Ramos (cell line): Measurements from ENCODE around the gene RHOB.
"Not testable (repeated sequence)": the region's sequence is repeated elsewhere in the genome, so short reads cannot be mapped to it uniquely, and the experiment has no call there.

Source experiments
- in situ Hi-C: fragments of 300-500 bp; cut with MboI; formaldehyde crosslinking; loops from one replicate; pipeline ENCODE4 v1.14.3; 2022; ENCODE audit warnings: low sequenced_read_pairs; ENCODE audit not compliant: unreplicated experiment

Gene RHOB

DNA sequence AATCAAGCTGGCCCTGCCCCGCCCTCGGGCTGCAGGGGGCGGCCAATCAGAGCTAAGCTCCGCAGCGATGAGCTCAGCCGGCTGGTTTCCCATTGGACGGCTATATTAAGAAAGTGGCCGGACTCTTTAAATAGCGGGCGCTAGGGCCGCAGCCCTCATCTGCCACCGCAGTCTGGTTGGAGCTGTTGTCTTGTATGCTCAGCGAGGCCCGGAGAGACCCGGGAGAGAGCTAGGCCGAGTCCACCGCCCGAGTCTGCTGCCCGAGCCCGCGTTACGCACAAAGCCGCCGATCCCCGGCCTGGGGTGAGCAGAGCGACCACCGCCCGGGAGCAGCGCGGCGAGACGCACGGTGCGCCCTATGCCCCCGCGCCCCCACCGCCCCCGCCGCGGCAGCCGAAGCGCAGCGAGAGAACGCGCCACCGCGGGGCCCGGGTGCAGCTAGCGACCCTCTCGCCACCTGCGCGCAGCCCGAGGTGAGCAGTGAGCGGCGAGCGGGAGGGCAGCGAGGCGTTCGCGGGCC lies at the start of gene RHOB:
TSS of gene RHOB (plus strand) at position 158 of the 520 bp plus-strand sequence. CDS start 392 bp downstream, outside the sequence.
- in situ Hi-C loops = no loop called here

DNA sequence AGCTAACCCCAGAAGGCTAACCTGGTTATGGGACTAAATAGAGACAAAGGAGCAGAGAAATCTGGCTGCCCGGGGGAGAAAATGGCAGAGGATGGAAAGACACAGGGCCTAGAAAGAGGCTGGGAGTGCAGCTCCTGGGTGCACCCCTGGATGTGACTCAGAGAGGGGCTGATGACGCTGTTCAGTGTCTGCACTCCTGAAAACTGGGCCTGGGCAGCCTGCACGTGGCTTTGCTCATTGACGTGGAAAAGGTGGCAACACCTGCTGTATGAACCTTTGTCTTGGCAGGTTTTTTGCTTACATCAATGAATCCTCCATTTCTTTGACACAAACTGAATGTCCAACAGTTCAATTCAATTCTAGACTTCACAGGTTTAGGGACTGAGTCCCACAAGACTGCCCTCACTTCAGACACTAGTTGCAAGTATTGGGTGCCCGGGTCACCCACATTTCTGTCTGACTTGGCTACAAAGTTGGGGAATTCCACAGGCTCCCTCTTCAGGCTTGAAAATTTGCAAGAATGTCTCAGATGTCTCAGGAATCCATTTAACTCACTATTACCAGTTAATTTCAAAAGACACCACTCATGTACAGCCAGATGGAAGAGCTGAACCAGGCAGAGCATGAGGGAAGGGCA lies 48.9 kb upstream of the RHOB start:
- in situ Hi-C loops = no loop called here

DNA sequence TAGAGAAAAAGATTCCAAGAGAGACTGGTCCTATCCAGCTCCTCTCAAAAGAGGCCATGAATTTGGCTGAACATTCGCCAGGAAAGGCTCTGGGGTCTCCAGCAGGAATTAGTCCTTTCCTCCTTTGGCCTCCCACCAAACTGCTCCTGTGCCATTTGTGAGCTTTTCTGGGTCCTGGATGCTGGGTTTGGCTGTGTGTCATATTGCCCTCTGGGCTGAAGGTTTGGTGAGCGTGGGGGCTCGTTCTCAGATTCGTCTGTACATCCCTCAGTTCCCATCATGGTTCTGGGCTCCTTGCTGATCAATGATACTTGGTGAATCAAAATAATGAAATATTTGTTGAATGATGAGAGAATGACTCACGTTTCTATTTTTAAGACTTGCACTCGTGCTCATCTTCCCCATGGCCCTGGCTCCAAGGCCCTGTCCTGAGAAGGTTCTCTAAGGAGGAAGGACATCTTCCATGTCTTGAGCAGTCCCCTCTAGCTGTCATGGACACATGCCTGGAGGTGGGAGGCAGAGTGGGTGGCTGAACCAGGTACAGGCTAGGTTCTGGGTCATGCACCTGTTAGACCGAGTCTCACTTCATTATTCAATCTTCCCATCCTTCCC lies 47.8 kb upstream of the RHOB start:
- in situ Hi-C loops = no loop called here

DNA sequence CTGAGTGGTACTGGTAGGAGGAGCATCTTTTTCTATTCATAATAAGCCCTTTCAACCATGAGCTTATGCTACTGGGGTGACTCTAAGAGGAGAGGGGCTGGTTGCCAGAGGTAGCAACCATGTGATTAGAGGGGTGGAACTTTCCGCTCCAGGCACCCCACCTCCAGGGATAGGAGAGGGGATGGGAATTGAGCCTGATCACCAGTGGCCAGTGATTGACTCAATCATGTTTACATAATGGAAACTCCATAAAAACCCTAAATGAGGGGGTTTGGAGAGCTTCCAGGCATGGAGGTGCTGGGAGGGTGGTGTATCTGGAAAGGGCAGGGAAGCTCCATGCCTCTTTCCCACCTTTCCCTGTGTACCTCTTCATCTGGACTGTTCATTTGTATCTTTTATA lies 46.6 kb upstream of the RHOB start:
- in situ Hi-C loops = no loop called here

DNA sequence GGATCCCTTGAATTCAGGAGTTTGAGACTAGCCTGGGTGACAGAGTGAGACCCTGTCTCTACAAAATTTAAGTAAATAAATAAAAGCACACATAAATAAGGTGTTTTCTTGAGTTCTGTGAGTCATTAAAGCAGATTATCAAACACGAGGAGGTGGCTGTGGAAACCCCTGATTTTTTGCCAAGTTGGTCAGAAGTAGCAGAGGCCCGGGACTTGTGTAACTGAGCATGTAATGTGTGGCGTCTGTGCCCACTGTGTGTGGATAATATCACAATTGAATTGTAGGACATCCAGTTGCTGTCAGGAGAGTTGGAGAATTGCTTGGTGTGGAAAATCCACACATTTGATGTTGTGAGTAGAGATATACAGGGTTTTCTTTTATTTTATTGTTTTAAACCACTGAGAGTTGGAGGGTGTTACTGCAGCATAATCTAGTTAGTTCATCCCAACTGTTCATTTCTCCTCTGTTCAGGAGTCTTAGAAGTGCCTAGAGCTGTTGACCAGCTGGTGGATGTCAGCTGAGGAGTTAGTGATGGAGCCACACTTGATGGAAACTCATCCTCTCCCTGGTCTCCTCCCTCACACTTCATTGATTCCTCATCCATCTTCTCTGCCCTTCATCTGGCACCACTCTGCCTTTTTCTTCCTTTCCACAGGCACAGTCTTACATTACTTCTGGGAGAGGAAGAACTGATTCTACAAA lies 45.9 kb upstream of the RHOB start:
- in situ Hi-C loops = no loop called here

DNA sequence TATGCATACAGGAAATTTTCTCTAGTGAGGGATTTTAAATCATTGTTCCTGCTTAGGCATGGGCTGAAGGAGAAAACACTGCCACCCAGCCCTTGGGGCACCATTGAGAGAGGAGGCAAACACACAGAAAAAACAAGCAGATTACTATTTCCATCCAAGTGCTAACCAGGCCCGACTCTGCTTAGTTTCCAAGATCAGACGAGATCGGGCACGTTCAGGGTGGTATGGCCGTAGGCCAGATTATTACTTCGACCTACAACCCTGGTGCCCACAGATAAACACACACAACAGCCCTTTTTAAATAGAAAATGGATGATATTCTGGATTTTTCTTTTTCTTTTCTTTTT lies 45.4 kb upstream of the RHOB start:
- in situ Hi-C loops = no loop called here

DNA sequence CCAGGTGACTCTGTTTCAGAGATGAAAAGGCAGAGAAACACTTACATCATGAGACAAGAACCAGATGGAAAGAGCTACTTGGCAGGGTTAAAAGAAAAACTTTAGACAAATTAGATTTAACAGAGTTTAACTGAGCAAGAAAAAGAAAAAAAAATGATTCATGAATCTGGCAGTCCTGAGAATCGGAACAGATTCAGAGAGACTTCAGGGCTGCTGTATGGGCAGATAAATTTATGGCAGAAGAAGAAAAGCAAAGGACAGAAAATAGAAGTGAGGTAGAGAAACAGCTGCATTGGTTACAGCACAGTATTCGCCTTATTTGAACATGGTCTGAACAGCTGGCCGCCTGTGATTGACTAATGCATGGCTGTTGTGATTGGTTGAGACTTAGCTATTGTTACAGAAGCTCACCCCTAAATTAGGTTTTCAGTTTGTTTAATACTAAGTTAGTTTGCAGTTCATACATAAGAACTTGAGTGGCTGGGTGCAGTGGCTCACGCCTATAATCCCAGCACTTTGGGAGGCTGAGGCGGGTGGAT lies 43.0 kb upstream of the RHOB start:
- in situ Hi-C loops = no loop called here

DNA sequence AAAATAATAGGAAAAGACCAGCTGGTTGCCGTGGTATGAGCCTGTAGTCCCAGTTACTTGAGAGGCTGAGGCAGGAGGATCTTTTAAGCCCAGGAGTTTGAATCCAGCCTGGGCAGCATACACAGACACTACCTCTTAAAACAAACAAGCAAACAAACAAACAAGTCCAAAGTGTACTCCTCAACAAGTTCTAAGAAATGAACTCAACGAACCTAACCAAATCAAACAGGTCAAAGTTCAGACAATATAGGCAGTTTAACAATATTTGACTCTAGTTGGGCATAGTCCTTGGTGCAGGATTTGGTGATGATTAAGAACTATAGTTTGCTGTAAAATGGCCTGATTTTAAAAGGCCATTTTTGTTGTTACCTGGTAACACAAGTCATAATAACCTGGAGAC lies 41.9 kb upstream of the RHOB start:
- in situ Hi-C loops = no loop called here

DNA sequence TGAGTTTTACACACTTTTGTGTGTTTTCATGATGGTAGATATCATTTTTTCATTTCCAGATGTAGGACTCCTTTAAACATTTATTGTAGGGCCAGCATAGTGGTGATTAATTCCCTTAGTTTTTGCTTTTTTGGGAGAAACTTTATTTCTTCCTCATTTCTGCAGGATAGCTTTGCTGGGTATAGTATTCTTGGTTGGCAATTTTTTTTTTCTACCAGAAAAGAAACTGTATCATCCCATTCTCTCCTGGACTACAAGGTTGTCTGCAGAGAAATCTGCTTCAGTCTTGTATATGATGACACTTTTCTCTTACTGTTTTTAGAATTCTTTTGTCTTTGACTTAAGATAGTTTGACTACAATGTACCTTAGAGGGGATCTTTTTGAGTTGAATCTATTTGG lies 37.8 kb upstream of the RHOB start:
- in situ Hi-C loops = no loop called here

DNA sequence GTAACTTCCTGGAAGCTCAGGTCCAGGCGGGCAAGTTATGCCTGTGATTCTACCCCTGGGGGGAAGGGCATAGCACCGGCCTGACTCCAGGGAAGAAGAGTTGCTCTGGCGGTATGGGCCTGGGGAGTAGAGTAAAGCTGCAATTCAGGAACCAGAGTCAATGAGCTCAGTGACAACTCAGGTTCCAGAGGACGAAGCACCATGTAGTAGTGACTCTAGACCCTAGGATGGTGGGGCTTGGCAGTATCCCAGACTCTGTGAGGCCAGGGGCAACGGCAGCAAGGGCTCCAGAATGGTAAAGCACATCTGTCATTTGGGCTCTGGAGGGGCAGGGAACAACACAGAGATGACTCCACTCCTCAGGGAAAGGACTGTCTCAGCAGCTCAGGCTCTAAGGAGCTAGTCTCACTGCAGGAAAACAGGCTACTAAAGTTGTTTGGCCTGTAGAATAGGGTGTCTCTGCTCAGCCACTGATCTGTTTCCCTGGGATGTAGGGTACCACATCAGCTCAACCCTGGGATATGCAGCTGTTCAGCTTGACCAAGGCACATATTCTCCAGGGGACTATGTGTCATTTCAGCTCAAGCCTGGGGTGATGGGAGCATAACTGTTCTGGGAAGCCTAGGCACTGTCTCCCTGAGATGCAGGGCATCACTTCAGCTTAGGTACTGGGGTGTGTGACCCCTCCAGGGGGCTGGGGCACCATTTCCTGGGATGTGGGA lies 36.2 kb upstream of the RHOB start:
- in situ Hi-C loops = no loop called here

DNA sequence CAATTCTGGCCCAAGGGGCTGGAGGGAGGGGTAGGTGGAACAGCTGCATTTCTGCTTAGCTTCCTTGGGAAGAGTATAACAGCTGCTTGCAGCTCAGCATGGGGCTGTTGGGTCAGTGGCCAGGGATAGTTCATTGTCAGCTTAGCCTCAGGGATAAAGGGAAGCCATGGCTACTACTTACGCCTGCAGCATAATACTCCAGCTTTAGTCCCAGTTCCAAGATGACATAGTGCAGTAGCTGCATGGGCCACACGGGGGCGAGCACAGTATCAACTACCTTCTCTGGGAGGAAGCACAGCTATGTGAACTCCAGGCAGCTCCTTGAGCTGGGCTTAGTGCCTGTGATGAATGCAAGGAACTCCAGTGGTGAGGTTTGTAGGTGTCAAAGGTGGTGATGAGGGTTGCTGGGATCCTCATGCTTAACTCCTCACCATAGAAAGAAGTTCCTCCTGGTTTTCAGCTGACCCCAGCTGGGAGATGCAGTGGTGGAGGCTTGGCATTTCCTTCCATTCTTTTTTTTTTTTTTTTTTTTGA lies 35.4 kb upstream of the RHOB start:
- in situ Hi-C loops = no loop called here

DNA sequence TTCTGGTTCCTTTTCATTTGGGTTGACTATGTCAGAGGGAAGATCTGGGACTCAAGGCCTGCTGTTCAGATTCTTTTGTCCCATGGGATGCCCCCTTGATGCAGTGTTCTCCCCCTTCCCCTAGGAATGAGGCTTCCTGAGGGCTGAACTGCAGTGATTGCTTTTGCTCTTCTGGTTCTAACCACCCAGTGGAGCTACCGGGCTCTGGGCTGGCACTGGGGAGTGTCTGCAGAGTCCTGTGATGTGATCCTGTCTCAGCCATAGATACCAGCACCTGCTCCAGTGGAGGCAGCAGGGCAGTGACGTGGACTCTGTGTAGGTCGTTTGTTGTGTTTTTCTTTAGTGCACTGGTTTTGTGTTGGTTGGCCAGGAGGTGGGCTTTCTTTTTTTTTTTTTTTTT lies 32.1 kb upstream of the RHOB start:
- in situ Hi-C loops = no loop called here

DNA sequence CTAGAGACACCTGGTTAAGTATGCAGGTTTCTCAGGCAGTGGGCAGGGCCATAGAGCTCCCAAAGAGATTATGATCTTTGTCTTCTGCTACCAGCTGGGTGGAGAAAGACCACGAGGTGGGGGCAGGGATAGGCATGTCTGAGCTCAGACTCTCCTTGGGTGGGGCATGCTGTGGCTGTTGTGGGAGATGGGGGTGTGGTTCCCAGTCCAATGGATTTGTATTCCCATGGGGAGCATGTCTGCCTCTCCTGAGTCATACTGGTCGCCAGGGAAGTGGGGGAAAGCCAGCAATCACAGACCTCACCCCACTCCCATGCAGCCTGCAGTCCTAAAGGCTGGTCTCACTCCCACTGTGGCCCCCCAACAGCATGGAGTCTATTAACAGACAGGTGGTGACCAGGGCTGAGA lies 31.4 kb upstream of the RHOB start:
- in situ Hi-C loops = no loop called here

DNA sequence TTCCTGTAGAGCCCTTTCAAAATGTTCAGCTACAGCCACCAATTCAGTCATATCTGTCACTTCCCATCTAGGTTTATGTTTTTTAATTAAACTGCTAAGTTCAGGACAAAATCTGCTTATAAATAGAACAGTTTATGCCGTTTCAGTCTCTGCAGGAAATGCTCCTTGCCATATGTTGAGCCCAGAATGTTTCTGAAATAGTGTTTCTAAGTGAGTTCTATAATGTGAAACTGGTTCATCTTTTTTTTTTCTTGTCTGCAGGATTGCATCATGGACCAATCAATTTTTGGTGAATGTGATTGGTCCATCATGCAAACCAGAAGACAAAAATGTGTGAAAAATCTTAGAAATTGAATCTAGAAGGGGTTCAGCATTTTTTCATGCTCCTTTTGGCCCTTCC lies 30.2 kb upstream of the RHOB start:
- in situ Hi-C loops = no loop called here

DNA sequence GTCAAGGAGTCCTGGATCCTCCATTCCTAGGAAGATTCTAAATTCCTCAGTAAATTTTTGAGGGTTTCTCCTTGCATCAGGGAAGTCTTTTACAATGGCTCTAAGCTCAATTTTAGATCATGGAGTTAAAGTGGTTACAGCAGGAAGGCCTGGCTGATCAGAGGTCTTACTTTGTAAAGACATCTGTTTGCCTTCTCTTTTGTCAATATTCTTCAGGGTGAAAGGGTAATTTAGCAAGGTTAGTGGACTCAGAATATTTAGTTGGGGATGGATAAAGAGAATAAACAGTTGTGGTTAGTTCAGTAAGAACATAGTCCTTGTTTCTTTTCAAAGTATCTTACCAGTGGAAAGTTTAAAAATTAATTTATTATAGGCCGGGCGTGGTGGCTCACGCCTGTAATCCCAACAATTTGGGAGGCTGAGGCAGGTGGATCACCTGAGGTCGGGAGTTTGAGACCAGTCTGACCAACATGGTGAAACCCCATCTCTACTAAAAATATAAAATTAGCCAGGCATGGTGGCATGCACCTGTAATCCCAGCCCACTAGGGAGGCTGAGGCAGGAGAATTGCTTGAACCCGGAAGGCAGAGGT lies 29.5 kb upstream of the RHOB start:
- in situ Hi-C loops = not testable (repeated sequence)

DNA sequence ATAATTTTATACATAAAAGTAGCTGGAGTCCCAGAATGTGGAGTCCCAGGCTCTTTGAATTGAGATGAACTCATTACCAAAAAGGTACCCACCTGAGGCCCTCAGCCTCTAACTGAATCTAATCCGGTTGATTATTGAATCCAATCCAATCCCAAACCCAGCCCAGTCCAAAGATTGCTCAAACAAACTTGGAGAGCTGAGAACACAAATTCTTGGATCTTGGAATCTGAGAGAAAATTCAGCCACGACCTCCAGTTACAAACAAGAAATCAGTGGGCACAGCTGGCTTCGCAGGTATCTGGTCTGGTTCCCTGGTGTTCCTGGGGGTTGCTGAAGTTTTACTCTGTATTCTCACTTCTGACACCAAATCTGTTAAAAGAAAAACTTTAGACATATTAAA lies 28.4 kb upstream of the RHOB start:
- in situ Hi-C loops = no loop called here

DNA sequence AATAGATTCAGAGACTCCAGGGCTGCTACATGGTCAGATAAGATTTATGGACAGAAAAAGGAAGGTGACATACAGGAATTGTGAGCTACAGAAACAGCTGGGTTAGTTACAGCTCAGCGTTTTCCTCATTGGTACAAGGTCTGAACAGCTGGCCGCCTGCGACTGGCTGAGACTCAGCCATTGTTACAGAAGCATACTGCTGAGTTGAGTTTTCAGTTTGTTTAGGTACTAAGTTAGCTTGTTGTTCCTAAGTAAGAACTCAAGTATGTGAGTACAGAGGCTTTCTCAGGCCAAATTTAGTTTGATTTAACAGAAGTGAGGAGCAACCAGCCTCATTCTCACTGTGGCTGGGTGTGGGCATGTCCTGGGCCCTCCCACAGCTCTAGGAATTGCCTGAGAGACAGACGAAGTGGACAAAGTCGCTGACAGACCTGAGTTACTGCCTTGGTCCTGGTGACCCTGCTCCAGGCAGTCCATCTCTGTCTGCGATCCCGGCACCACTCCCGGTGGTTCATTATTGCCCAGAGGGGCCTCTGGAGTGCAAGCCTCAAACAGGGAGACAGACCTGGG lies 27.8 kb upstream of the RHOB start:
- in situ Hi-C loops = no loop called here

DNA sequence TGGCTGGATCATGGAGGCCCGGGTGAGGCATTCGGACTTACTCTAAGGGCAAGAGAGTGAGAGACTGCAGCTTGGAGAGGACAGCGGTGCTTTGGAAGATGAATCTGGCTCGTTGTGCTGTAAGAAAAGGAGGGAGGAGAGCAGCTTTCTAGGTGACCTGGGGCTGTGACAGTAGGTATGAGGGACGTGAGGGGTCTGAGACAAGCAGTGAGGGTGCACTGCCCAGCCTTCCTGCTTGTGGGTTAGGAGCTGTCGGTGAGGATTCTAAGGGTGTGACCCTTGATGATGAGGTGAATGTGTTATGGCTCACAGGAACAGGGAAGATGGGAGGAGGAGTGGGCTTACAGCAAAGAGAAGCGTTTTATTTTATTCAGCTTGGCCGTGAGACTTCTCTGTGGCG lies 27.1 kb upstream of the RHOB start:
- in situ Hi-C loops = no loop called here

DNA sequence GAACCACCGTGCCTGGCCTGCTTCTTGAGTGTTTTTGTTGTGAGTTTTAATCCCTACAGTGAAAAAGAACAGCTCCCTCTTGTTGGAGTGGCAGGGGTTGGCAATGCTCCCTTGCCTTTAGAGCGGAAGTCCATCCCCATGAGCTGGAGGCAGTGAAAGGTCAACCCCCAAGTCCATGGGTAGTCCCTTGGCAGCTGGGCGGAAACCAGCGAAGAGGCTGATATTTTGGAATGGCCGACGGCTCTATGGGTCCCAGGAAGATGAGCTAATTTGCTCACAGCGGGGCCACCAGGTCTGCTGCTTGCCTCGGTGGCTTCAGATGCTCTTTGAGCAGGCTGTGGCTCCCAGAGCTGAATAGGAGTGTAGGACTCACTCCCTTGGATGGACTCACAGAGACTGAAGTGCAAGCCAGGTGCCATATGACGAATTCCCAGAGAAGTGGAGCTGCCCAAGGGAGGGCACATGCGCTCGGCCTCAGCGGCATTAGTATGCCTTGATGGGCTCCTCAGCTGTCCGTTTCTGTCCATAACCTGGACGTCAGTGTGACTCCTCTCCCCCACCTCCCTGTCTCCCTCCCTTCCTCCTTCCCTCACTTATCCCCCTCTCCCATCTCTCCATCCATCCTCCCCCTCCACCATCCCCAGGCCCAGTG lies 25.4 kb upstream of the RHOB start:
- in situ Hi-C loops = no loop called here
